ENCODE measurements around the gene P3H3. TPM values are rescaled to one million over a fixed set of nuclear protein-coding genes. Genes with fewer than 3 reads are reported as not detected.

Gene P3H3
- polyA plus RNA-seq, 2 of the 4 experiments (the other 2 are of a cell fraction) = 8.6 to 21.9 TPM

DNA sequence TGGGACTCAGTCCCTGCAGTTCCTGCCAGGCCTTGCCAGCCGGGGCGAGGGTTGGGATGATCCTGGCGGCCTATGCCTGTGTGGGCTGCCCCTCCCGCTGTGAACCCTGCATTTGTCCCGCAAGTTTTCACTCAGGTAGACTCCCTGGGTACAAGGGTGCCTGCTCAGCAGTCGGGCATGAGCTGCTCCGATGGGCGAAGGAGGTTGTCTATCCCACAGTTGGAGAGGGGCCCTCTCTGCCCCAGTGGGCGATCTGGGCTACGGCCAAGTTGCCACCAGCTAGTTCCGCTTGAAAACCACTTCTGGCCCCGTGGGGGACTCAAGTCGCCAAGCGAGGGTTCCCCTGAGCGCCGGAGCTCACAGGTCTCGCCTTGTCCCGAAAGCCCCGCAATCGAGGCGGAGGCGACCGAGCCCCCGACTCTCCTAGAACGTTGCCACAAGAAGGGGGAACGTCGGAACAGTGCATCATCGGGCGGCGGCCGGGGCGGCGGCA, 38.8 kb downstream of the P3H3 start:
- DNase-seq (ENCODE audit: low read depth in 1 of 2, low spot score in 1 of 2) = no peak
- no peak for TF ChIP-seq NPAS2 (CRISPR knock-in tag; IDR thresholded peaks at IDR 0.05; ENCODE audit: borderline replicate concordance)
- no peak for TF ChIP-seq NFE2L2 (conservative IDR thresholded peaks at IDR 0.05; ENCODE audit: low read length)
- TF ChIP-seq, protein P1, sequence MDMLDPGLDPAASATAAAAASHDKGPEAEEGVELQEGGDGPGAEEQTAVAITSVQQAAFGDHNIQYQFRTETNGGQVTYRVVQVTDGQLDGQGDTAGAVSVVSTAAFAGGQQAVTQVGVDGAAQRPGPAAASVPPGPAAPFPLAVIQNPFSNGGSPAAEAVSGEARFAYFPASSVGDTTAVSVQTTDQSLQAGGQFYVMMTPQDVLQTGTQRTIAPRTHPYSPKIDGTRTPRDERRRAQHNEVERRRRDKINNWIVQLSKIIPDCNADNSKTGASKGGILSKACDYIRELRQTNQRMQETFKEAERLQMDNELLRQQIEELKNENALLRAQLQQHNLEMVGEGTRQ (IDR thresholded peaks at IDR 0.05) = no peak
- TF ChIP-seq KDM1A (IDR thresholded peaks at IDR 0.05; ENCODE audit: low read depth) = no peak
- TF ChIP-seq HOXA7 (CRISPR knock-in tag; IDR thresholded peaks at IDR 0.05) = no peak
- H3K27ac ChIP-seq = peak overlapping the region; percentile 97 to 99
- peak overlapping the region; percentile 100 for H3K4me2 ChIP-seq
- peaks cover 41% of the 10 kb centered on the region for H3K4me1 ChIP-seq
- no peaks in the 10 kb centered on the region for H3K9me3 ChIP-seq
- peak; percentile 7 to 14; a peak in 5 of 6 replicates for ATAC-seq
- 10% methylated on average over 15 of the region's 33 CpGs for whole genome bisulfite sequencing (ENCODE audit: missing lambda C conversion rate)
- POLR2A ChIA-PET = interaction anchor here (1.1 to 4.8 kb wide), 12 partner anchors 8 to 114 kb away, joined by 4 to 74 read pairs (median 9); partner anchors contain the start of genes C12orf57, CDCA3, MLF2 and PTMS
- H3K4me3 ChIP-seq = peak overlapping the region; percentile 100
- CTCF ChIA-PET = interaction anchor here (1.1 to 17.9 kb wide), 10 partner anchors 10 to 78 kb away, joined by 3 to 399 read pairs (median 44); partner anchors contain the start of genes ATN1, C12orf57, CDCA3 and ENO2
- no peak for FAIRE-seq

DNA sequence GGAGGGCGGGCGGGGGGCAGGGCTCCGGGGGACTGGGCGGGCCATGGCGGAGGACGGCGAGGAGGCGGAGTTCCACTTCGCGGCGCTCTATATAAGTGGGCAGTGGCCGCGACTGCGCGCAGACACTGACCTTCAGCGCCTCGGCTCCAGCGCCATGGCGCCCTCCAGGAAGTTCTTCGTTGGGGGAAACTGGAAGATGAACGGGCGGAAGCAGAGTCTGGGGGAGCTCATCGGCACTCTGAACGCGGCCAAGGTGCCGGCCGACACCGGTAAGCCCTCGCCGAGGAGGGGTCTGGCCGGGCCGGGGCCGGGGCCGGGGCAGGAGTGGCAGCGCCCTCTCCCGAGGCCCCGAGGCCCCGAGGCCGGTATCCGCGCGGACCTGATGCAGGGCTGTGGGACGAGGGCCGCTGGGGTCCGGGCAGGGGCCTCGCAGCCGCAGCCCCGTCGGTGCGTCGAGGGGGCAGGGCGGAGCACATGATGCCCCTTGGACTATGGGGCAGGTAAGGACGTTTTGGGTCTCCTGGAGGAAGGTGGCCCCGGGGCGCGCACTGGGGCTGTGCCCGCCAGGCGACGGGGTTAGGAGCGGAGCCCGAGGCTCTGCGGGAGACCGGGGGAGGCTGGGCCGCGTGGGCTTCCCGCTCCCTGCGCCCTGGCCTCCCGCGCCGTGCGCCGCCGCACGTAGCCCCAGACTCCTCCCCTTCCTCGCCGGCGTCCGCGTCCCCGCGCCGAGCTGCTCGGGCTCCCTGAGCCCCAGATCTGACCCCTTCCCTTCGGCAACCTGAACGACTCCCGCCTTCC, 39.4 kb downstream of the P3H3 start, which contains the start of gene TPI1:
TPI1 (plus strand) TSS at position 119 of the 798 bp plus-strand sequence; CDS start at position 155, 36 bp downstream.
- Histone ChIP-seq H3K4me1 (peaks cover 42% of the 10 kb centered on the region), H3K9me3 (no peaks in the 10 kb centered on the region), H3K4me3 (peak within 1 kb of the TSS; percentile 100), H3K4me2 (peak within 1 kb of the TSS; percentile 100), H3K27ac (peak within 1 kb of the TSS; percentile 97 to 99)
- WGBS (ENCODE audit: missing lambda C conversion rate) = 2% methylated on average over 41 of the region's 86 CpGs
- ATAC-seq (peak; percentile 45 to 71), DNase-seq (ENCODE audit: low read depth in 1 of 2, low spot score in 1 of 2) (peak; percentile 77 to 85), FAIRE-seq (no peak)
- peak; percentile 24; the same call in 1 of the 2 replicates for TF ChIP-seq FOSB (CRISPR knock-in tag; IDR thresholded peaks at IDR 0.05)
- TF ChIP-seq RAD21 (conservative IDR thresholded peaks at IDR 0.05 in 1 of 2, IDR thresholded peaks at IDR 0.05 in 1 of 2) = no peak
- TF ChIP-seq EP300 (IDR thresholded peaks at IDR 0.05) = no peak
- no peak for TF ChIP-seq CHD2 (IDR thresholded peaks at IDR 0.05; ENCODE audit: low read length, partially characterized antibody)
- no peak for TF ChIP-seq HDAC2 (IDR thresholded peaks at IDR 0.05)
- TF ChIP-seq, protein P2, sequence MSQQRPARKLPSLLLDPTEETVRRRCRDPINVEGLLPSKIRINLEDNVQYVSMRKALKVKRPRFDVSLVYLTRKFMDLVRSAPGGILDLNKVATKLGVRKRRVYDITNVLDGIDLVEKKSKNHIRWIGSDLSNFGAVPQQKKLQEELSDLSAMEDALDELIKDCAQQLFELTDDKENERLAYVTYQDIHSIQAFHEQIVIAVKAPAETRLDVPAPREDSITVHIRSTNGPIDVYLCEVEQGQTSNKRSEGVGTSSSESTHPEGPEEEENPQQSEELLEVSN (IDR thresholded peaks at IDR 0.05; ENCODE audit: borderline replicate concordance, low read depth) = peak; percentile 78
- TF ChIP-seq, protein P3, sequence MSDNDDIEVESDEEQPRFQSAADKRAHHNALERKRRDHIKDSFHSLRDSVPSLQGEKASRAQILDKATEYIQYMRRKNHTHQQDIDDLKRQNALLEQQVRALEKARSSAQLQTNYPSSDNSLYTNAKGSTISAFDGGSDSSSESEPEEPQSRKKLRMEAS (IDR thresholded peaks at IDR 0.05) = peak; percentile 74
- peak; percentile 98 to 99 for TF ChIP-seq JUN (IDR thresholded peaks at IDR 0.05)
- TF ChIP-seq EHF (CRISPR knock-in tag; IDR thresholded peaks at IDR 0.05) = no peak
- TF ChIP-seq RNF2 (IDR thresholded peaks at IDR 0.05; ENCODE audit: borderline replicate concordance, low read depth) = 0 out of 2 replicates have a peak, but pooled peaks have one; percentile 6
- TF ChIP-seq POLR2A (IDR thresholded peaks at IDR 0.05; ENCODE audit: low read length) = peak; percentile 99
- TF ChIP-seq, protein P4, sequence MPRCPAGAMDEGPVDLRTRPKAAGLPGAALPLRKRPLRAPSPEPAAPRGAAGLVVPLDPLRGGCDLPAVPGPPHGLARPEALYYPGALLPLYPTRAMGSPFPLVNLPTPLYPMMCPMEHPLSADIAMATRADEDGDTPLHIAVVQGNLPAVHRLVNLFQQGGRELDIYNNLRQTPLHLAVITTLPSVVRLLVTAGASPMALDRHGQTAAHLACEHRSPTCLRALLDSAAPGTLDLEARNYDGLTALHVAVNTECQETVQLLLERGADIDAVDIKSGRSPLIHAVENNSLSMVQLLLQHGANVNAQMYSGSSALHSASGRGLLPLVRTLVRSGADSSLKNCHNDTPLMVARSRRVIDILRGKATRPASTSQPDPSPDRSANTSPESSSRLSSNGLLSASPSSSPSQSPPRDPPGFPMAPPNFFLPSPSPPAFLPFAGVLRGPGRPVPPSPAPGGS (IDR thresholded peaks at IDR 0.05) = peak; percentile 99
- TF ChIP-seq PHF8 (IDR thresholded peaks at IDR 0.05; ENCODE audit: borderline replicate concordance, low read depth) = peak; percentile 98
- TF ChIP-seq ZFP36 (IDR thresholded peaks at IDR 0.05; ENCODE audit: borderline replicate concordance, partially characterized antibody) = no peak
- no peak for TF ChIP-seq ESRRA (IDR thresholded peaks at IDR 0.05; ENCODE audit: borderline replicate concordance, low read length)
- TF ChIP-seq ZSCAN20 (CRISPR knock-in tag; IDR thresholded peaks at IDR 0.05) = no peak
- TF ChIP-seq POLR2AphosphoS2 (conservative IDR thresholded peaks at IDR 0.05; ENCODE audit: low read length) = no peak
- TF ChIP-seq KDM1A (IDR thresholded peaks at IDR 0.05; ENCODE audit: low read depth) = no peak
- no peak for TF ChIP-seq MYC (IDR thresholded peaks at IDR 0.05; ENCODE audit: borderline replicate concordance, low read length)
- TF ChIP-seq, protein P5, sequence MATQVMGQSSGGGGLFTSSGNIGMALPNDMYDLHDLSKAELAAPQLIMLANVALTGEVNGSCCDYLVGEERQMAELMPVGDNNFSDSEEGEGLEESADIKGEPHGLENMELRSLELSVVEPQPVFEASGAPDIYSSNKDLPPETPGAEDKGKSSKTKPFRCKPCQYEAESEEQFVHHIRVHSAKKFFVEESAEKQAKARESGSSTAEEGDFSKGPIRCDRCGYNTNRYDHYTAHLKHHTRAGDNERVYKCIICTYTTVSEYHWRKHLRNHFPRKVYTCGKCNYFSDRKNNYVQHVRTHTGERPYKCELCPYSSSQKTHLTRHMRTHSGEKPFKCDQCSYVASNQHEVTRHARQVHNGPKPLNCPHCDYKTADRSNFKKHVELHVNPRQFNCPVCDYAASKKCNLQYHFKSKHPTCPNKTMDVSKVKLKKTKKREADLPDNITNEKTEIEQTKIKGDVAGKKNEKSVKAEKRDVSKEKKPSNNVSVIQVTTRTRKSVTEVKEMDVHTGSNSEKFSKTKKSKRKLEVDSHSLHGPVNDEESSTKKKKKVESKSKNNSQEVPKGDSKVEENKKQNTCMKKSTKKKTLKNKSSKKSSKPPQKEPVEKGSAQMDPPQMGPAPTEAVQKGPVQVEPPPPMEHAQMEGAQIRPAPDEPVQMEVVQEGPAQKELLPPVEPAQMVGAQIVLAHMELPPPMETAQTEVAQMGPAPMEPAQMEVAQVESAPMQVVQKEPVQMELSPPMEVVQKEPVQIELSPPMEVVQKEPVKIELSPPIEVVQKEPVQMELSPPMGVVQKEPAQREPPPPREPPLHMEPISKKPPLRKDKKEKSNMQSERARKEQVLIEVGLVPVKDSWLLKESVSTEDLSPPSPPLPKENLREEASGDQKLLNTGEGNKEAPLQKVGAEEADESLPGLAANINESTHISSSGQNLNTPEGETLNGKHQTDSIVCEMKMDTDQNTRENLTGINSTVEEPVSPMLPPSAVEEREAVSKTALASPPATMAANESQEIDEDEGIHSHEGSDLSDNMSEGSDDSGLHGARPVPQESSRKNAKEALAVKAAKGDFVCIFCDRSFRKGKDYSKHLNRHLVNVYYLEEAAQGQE (IDR thresholded peaks at IDR 0.05) = no peak
- no peak for TF ChIP-seq HOXB5 (CRISPR knock-in tag; IDR thresholded peaks at IDR 0.05)
- TF ChIP-seq RARB (CRISPR knock-in tag; IDR thresholded peaks at IDR 0.05) = no peak
- TF ChIP-seq, protein P6, sequence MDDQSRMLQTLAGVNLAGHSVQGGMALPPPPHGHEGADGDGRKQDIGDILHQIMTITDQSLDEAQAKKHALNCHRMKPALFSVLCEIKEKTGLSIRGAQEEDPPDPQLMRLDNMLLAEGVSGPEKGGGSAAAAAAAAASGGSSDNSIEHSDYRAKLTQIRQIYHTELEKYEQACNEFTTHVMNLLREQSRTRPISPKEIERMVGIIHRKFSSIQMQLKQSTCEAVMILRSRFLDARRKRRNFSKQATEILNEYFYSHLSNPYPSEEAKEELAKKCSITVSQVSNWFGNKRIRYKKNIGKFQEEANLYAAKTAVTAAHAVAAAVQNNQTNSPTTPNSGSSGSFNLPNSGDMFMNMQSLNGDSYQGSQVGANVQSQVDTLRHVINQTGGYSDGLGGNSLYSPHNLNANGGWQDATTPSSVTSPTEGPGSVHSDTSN (IDR thresholded peaks at IDR 0.05) = peak; percentile 64
- no peak for TF ChIP-seq HEYL (CRISPR knock-in tag; IDR thresholded peaks at IDR 0.05)
- CTCF ChIA-PET = interaction anchor here (0.6 to 17.9 kb wide), 15 partner anchors 9 to 101 kb away, joined by 3 to 399 read pairs (median 24); partner anchors contain the start of genes ATN1, C12orf57, CDCA3 and ENO2
- POLR2A ChIA-PET = interaction anchor here (0.5 to 4.8 kb wide), 15 partner anchors 9 to 178 kb away, joined by 4 to 74 read pairs (median 8); partner anchors contain the start of genes C12orf57, CDCA3, MLF2 and PTMS

Measured in A549 (cell line).